HepG2 (cell line): Measurements from ENCODE around the gene BOLA3. TPM values are rescaled to one million over a fixed set of nuclear protein-coding genes. Genes with fewer than 3 reads are reported as not detected.
A peak's percentile ranks its signal among the peaks of the same experiment; 100 is the strongest.

Source experiments
- ARHGAP35 ChIP-seq: sonication (generic); formaldehyde crosslinking; IDR thresholded peaks from 2 replicates; pipeline ENCODE4 v1.9.0; 2022; ENCODE audit warnings: mild to moderate bottlenecking, inconsistent platforms, moderate library complexity, missing genetic modification reagents, borderline replicate concordance
- HNRNPL ChIP-seq: fragments of 200-400 bp; formaldehyde crosslinking; IDR thresholded peaks from 2 replicates; pipeline ENCODE4 v1.6.1; 2017; ENCODE audit warnings: mild to moderate bottlenecking, low read depth, low read length
- SNAPC2 ChIP-seq: sonication (generic); formaldehyde crosslinking; IDR thresholded peaks from 2 replicates; pipeline ENCODE4 v1.8.1; 2022; ENCODE audit warnings: mild to moderate bottlenecking, missing genetic modification reagents
- ZBTB21 ChIP-seq: sonication (generic); formaldehyde crosslinking; IDR thresholded peaks from 2 replicates; pipeline ENCODE4 v1.4.0; 2020; ENCODE audit warnings: missing genetic modification reagents
- ZNF383 ChIP-seq: sonication (generic); formaldehyde crosslinking; IDR thresholded peaks from 2 replicates; pipeline ENCODE4 v1.4.0; 2020; ENCODE audit warnings: missing genetic modification reagents, mild to moderate bottlenecking, borderline replicate concordance
- ZNF589 ChIP-seq: sonication (generic); formaldehyde crosslinking; conservative IDR thresholded peaks from 2 replicates; pipeline ENCODE4 v1.8.0; 2022; ENCODE audit warnings: mild to moderate bottlenecking, moderate library complexity, missing genetic modification reagents
- ZNF776 ChIP-seq: sonication (generic); formaldehyde crosslinking; IDR thresholded peaks from 2 replicates; pipeline ENCODE4 v1.4.0; 2020; ENCODE audit warnings: mild to moderate bottlenecking, missing genetic modification reagents
- ZSCAN12 ChIP-seq: sonication (generic); formaldehyde crosslinking; IDR thresholded peaks from 2 replicates; pipeline ENCODE4 v1.9.0; 2021; ENCODE audit warnings: mild to moderate bottlenecking, missing genetic modification reagents
- polyA plus RNA-seq, 8 experiments: library from polyadenylated mRNA; depleted of rRNA in 3 of 8; stranded (reverse) in 7 of 8; unstranded in 1 of 8; fragments of >200 nt; fragmentation: Illumina TruSeq in 4 of 8; extraction: Trizol in 4 of 8; gene quantifications; 2 replicates each; pipeline versions ENCODE4 v1.2.1 to v1.2.3, GENCODE V29; 2011 to 2016; ENCODE audit warnings: low read depth in 4 of 8, missing spikeins in 1 of 8, mixed read lengths in 1 of 8; ENCODE audit not compliant: insufficient read depth in 1 of 8
- total RNA-seq, 5 experiments: library from RNA; depleted of rRNA; stranded (reverse); fragments of >200 nt; fragmentation: Illumina TruSeq; extraction: Trizol; gene quantifications; 2 replicates each; pipeline ENCODE4 v1.2.3, GENCODE V29; 2016; ENCODE audit warnings: low read depth in 1 of 5
- TF ChIP-seq, protein P1 (sequence below): sonication (generic); formaldehyde crosslinking; IDR thresholded peaks from 2 replicates; pipeline ENCODE4 v1.5.1; 2020; ENCODE audit warnings: mild to moderate bottlenecking, missing genetic modification reagents, moderate library complexity
- TF ChIP-seq, protein P2 (sequence below): sonication (generic); formaldehyde crosslinking; IDR thresholded peaks from 2 replicates; pipeline ENCODE4 v1.4.0; 2020; ENCODE audit warnings: mild to moderate bottlenecking, missing genetic modification reagents
- TF ChIP-seq, protein P3 (sequence below): sonication (generic); formaldehyde crosslinking; IDR thresholded peaks from 2 replicates; pipeline ENCODE4 v1.8.0; 2022; ENCODE audit warnings: missing genetic modification reagents, mild to moderate bottlenecking, moderate library complexity, borderline replicate concordance

Gene BOLA3
- total and polyA plus RNA-seq, 2 of the 13 experiments (the other 11 are each of a cell fraction or from before 2014, with no cell fraction given) = 89.7 to 170 TPM

DNA sequence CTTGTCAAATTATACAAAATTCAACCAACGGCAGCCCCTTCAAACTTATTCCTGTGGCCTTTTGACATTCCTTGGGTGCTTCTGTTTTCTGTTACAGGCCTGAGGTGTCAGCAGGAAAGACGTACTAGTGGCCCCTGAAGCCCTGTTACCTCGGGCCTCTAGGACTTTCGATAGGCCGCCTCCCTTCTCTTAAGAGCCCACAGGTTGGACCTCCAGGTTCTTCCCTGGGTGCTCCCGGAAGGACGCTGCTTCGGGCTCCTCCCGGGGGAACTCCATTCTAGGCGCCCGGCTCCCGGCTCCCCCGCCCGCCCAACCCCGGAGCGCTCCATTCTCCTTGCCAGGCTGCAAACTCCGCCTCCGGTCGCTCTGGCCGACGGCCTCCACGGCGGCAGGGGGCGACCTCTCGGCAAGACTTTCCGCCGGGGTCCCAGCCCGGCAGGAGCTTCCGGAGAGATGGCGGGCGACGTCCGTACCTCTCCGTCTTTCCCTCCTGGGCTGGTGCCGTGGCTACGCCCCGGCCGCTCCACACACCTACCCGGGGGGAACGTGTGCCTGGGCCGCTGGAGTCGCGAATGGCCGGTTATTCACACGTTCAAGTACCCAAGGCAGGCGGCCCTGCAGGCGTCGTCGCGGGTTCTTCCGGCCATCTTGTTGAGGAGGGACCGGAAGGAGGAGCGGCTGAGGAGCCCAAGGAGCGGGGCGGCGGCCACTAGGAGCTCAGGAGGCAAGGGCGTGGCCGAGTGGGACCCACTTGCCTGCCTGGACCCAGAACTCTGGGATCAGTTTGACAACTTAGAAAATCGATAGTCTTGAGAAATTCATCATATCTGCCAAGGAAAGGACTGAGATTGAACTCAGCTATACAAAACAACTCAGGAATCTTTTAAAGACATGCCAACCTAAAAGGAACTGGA lies 27.5 kb downstream of the BOLA3 start (continued):
- TF ChIP-seq, protein P1, sequence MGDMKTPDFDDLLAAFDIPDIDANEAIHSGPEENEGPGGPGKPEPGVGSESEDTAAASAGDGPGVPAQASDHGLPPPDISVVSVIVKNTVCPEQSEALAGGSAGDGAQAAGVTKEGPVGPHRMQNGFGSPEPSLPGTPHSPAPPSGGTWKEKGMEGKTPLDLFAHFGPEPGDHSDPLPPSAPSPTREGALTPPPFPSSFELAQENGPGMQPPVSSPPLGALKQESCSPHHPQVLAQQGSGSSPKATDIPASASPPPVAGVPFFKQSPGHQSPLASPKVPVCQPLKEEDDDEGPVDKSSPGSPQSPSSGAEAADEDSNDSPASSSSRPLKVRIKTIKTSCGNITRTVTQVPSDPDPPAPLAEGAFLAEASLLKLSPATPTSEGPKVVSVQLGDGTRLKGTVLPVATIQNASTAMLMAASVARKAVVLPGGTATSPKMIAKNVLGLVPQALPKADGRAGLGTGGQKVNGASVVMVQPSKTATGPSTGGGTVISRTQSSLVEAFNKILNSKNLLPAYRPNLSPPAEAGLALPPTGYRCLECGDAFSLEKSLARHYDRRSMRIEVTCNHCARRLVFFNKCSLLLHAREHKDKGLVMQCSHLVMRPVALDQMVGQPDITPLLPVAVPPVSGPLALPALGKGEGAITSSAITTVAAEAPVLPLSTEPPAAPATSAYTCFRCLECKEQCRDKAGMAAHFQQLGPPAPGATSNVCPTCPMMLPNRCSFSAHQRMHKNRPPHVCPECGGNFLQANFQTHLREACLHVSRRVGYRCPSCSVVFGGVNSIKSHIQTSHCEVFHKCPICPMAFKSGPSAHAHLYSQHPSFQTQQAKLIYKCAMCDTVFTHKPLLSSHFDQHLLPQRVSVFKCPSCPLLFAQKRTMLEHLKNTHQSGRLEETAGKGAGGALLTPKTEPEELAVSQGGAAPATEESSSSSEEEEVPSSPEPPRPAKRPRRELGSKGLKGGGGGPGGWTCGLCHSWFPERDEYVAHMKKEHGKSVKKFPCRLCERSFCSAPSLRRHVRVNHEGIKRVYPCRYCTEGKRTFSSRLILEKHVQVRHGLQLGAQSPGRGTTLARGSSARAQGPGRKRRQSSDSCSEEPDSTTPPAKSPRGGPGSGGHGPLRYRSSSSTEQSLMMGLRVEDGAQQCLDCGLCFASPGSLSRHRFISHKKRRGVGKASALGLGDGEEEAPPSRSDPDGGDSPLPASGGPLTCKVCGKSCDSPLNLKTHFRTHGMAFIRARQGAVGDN (CRISPR knock-in tag) = peak; percentile 95
- TF ChIP-seq ZSCAN12 = peak; percentile 82; the same call in 1 of the 2 replicates
- TF ChIP-seq HNRNPL = 0 out of 2 replicates have a peak, but pooled peaks have one; percentile 72
- no peak for TF ChIP-seq ZNF383 (CRISPR knock-in tag)
- TF ChIP-seq ZNF776 (CRISPR knock-in tag) = peak; percentile 89
- TF ChIP-seq ARHGAP35 (CRISPR knock-in tag) = peak; percentile 94; the same call in 1 of the 2 replicates
- TF ChIP-seq, protein P2, sequence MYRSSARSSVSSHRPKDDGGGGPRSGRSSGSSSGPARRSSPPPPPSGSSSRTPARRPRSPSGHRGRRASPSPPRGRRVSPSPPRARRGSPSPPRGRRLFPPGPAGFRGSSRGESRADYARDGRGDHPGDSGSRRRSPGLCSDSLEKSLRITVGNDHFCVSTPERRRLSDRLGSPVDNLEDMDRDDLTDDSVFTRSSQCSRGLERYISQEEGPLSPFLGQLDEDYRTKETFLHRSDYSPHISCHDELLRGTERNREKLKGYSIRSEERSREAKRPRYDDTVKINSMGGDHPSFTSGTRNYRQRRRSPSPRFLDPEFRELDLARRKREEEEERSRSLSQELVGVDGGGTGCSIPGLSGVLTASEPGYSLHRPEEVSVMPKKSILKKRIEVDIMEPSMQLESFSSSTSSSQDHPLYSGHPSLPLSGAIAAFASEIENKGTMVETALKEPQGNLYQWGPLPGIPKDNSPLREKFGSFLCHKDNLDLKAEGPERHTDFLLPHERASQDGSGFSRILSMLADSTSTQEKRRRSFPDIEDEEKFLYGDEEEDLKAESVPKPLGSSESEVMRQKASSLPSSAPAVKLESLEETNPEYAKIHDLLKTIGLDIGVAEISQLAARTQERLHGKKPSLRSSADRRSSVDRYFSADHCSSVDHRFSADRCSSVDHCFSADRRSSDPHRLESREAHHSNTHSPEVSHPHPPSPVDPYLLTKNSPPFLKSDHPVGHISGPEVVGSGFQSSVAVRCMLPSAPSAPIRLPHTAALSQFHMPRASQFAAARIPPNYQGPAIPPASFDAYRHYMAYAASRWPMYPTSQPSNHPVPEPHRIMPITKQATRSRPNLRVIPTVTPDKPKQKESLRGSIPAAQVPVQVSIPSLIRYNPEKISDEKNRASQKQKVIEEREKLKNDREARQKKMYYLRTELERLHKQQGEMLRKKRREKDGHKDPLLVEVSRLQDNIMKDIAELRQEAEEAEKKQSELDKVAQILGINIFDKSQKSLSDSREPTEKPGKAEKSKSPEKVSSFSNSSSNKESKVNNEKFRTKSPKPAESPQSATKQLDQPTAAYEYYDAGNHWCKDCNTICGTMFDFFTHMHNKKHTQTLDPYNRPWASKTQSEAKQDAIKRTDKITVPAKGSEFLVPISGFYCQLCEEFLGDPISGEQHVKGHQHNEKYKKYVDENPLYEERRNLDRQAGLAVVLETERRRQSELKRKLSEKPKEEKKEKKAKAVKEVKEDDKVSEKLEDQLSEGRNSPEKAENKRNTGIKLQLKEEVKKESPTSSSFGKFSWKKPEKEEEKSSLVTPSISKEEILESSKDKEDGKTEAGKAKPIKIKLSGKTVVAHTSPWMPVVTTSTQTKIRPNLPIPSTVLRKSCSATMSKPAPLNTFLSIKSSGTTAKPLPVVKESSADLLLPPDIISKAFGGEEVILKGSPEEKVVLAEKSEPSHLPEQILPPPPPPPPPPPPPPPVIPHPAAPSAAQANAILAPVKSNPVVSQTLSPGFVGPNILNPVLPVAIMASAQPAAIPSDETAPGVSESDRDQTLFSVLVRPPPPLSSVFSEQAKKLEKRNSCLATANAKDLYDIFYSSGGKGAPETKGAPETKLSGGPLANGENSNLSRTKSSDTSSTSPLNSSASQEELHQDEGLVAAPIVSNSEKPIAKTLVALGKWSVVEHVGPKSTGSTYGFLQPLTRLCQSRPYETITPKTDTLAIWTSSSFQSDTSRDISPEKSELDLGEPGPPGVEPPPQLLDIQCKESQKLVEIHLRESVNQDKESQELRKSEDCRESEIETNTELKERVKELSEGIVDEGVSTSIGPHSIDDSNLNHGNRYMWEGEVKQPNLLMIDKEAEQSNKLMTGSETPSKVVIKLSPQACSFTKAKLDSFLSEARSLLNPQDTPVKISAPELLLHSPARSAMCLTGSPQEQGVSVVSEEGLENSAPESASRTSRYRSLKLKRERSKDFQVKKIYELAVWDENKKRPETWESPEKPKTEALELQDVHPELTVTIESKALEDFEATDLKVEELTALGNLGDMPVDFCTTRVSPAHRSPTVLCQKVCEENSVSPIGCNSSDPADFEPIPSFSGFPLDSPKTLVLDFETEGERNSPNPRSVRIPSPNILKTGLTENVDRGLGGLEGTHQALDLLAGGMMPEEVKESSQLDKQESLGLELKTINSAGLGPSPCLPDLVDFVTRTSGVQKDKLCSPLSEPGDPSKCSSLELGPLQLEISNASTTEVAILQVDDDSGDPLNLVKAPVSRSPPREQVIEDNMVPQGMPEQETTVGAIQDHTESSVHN = no peak
- TF ChIP-seq ZNF589 (CRISPR knock-in tag) = no peak; the same call in 1 of the 2 replicates
- peak; percentile 80; the same call in 1 of the 2 replicates for TF ChIP-seq SNAPC2 (CRISPR knock-in tag)
- TF ChIP-seq, protein P3, sequence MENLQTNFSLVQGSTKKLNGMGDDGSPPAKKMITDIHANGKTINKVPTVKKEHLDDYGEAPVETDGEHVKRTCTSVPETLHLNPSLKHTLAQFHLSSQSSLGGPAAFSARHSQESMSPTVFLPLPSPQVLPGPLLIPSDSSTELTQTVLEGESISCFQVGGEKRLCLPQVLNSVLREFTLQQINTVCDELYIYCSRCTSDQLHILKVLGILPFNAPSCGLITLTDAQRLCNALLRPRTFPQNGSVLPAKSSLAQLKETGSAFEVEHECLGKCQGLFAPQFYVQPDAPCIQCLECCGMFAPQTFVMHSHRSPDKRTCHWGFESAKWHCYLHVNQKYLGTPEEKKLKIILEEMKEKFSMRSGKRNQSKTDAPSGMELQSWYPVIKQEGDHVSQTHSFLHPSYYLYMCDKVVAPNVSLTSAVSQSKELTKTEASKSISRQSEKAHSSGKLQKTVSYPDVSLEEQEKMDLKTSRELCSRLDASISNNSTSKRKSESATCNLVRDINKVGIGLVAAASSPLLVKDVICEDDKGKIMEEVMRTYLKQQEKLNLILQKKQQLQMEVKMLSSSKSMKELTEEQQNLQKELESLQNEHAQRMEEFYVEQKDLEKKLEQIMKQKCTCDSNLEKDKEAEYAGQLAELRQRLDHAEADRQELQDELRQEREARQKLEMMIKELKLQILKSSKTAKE (CRISPR knock-in tag) = peak; percentile 55; the same call in 1 of the 2 replicates
- TF ChIP-seq ZBTB21 = 0 out of 2 replicates have a peak, but pooled peaks have one; percentile 47
